H1 (cell line): ENCODE data around the gene TEDDM1. TPM values are rescaled to one million over a fixed set of nuclear protein-coding genes. Genes with fewer than 3 reads are reported as not detected.

Experiments used
- CTCF ChIA-PET: fragments of 300-600 bp; sonication (Branson Sonifier 250); formaldehyde crosslinking; loops from one replicate; lab custom pipeline; 2021; ENCODE audit not compliant: partially characterized antibody; lab: Charles Lee
- POLR2A ChIA-PET: fragments of 300-600 bp; sonication (Branson Sonifier 250); formaldehyde crosslinking; loops from one replicate; lab custom pipeline; 2021; ENCODE audit warnings: inconsistent platforms; ENCODE audit not compliant: partially characterized antibody; lab: Charles Lee
- DNase-seq, 2 experiments: peaks; one replicate each; pipeline versions ENCODE4 v3.0.0 to v3.0.0-alpha.2; 2010 to 2022; ENCODE audit warnings: low spot score in 2 of 2, low read depth in 1 of 2, mixed read lengths in 1 of 2
- FAIRE-seq: peaks from 2 replicates; lab custom pipeline; 2011; peaks lifted over from hg19 to GRCh38; lab: Jason Lieb, UNC
- H2AFZ ChIP-seq: 2 replicates; pipeline ENCODE4 v1.8.1; 2012; ENCODE audit warnings: low read length, inconsistent platforms
- H2AK5ac ChIP-seq: 2 replicates; pipeline ENCODE4 v1.6.1; 2013; ENCODE audit warnings: low read depth, low read length
- H2BK120ac ChIP-seq: replicated peaks from 2 replicates; pipeline ENCODE3; 2013; ENCODE audit warnings: low read depth, low read length, inconsistent platforms
- H2BK12ac ChIP-seq: 2 replicates; pipeline ENCODE4 v1.6.1; 2013; ENCODE audit warnings: low read depth, low read length
- H2BK15ac ChIP-seq: 2 replicates; pipeline ENCODE4 v1.6.1; 2013; ENCODE audit warnings: low read length
- H2BK20ac ChIP-seq: 2 replicates; pipeline ENCODE4 v1.6.1; 2013; ENCODE audit warnings: low read length
- H2BK5ac ChIP-seq: 2 replicates; pipeline ENCODE4 v1.6.1; 2013; ENCODE audit warnings: low read depth, low read length
- H3K14ac ChIP-seq: 2 replicates; pipeline ENCODE4 v1.6.1; 2013; ENCODE audit warnings: inconsistent platforms; ENCODE audit not compliant: insufficient read length
- H3K18ac ChIP-seq: 2 replicates; pipeline ENCODE4 v1.6.1; 2013; ENCODE audit warnings: low read length; ENCODE audit errors: extremely low read depth
- H3K23ac ChIP-seq: 2 replicates; pipeline ENCODE4 v1.6.1; 2013; ENCODE audit warnings: inconsistent platforms; ENCODE audit not compliant: insufficient read length
- H3K23me2 ChIP-seq: 2 replicates; pipeline ENCODE4 v1.6.1; 2013; ENCODE audit warnings: low read depth, low read length
- H3K27ac ChIP-seq: 2 replicates; pipeline ENCODE4 v1.6.1; 2011; ENCODE audit warnings: low read depth, low read length, inconsistent platforms
- H3K27me3 ChIP-seq, 4 experiments: replicated peaks in 1 of 4; 1 replicate in 1 of 4; 2 replicates in 3 of 4; pipeline versions ENCODE4 v1.6.1 to v1.8.1; 2011 to 2013; ENCODE audit warnings: low read length in 3 of 4, mild to moderate bottlenecking in 3 of 4, inconsistent platforms in 2 of 4, mixed read lengths in 2 of 4, moderate library complexity in 1 of 4; ENCODE audit not compliant: control insufficient read depth in 3 of 4, insufficient read depth in 3 of 4; ENCODE audit errors: extremely low read depth in 1 of 4
- H3K36me3 ChIP-seq, 4 experiments: 2 replicates each; pipeline versions ENCODE4 v1.6.1 to v1.8.1; 2011 to 2013; ENCODE audit warnings: mild to moderate bottlenecking in 4 of 4, low read length in 3 of 4, moderate library complexity in 2 of 4, control low read depth in 1 of 4, inconsistent platforms in 1 of 4; ENCODE audit not compliant: insufficient read depth in 4 of 4, control insufficient read depth in 2 of 4
- H3K4ac ChIP-seq: replicated peaks from 2 replicates; pipeline ENCODE3; 2013; ENCODE audit warnings: low read length, low read depth, mixed read lengths, inconsistent platforms; ENCODE audit not compliant: insufficient read length
- H3K4me1 ChIP-seq, 4 experiments: replicated peaks in 1 of 4; 1 replicate in 1 of 4; 2 replicates in 3 of 4; pipeline versions ENCODE4 v1.6.1 to v1.8.1; 2011 to 2013; ENCODE audit warnings: low read length in 3 of 4, inconsistent platforms in 2 of 4, mixed read lengths in 1 of 4; ENCODE audit not compliant: insufficient read depth in 4 of 4, control insufficient read depth in 3 of 4
- H3K4me2 ChIP-seq, 2 experiments: 2 replicates each; pipeline versions ENCODE4 v1.6.1 to v1.8.1; 2011 to 2013; ENCODE audit warnings: low read depth in 2 of 2, low read length in 2 of 2, control low read depth in 1 of 2, inconsistent platforms in 1 of 2, mild to moderate bottlenecking in 1 of 2; ENCODE audit not compliant: insufficient read depth in 1 of 2
- H3K4me3 ChIP-seq, 4 experiments: fragments of 200-600, 300-600 bp in 1 of 4; sonication (generic), shearing (Covaris generic), sonication (Bioruptor Twin) in 1 of 4; 2 replicates each; pipeline versions ENCODE4 v1.5.1 to v1.8.1; 2011 to 2016; ENCODE audit warnings: low read length in 4 of 4, low read depth in 3 of 4, control low read depth in 2 of 4, inconsistent platforms in 2 of 4, mild to moderate bottlenecking in 2 of 4, mixed read lengths in 1 of 4, moderate library complexity in 1 of 4; ENCODE audit not compliant: insufficient read depth in 2 of 4; ENCODE audit errors: extremely low read depth in 1 of 4
- H3K56ac ChIP-seq: replicated peaks from 2 replicates; pipeline ENCODE3; 2013; ENCODE audit warnings: low read depth, mild to moderate bottlenecking, mixed read lengths, low read length, inconsistent platforms; ENCODE audit not compliant: insufficient read length
- H3K79me1 ChIP-seq: 2 replicates; pipeline ENCODE4 v1.6.1; 2013; ENCODE audit warnings: low read depth, low read length, control low read depth
- H3K79me2 ChIP-seq, 2 experiments: 2 replicates each; pipeline versions ENCODE4 v1.6.1 to v1.8.1; 2012 to 2013; ENCODE audit warnings: low read length in 2 of 2, mild to moderate bottlenecking in 2 of 2, inconsistent platforms in 1 of 2; ENCODE audit not compliant: insufficient read depth in 2 of 2, control insufficient read depth in 1 of 2
- H3K9ac ChIP-seq, 4 experiments: replicated peaks in 1 of 4; 1 replicate in 1 of 4; 2 replicates in 3 of 4; pipeline versions ENCODE4 v1.6.1 to v1.8.1; 2011 to 2013; ENCODE audit warnings: low read depth in 3 of 4, low read length in 3 of 4, control low read depth in 2 of 4, mild to moderate bottlenecking in 2 of 4, moderate library complexity in 2 of 4, inconsistent platforms in 1 of 4; ENCODE audit errors: extremely low read depth in 1 of 4
- H3K9me3 ChIP-seq, 2 experiments: 2 replicates each; pipeline versions ENCODE4 v1.6.1 to v1.8.1; 2012 to 2013; ENCODE audit warnings: mild to moderate bottlenecking in 2 of 2, moderate library complexity in 2 of 2, control low read depth in 1 of 2, inconsistent platforms in 1 of 2, low read depth in 1 of 2, low read length in 1 of 2, mixed read lengths in 1 of 2; ENCODE audit not compliant: insufficient read depth in 2 of 2
- H4K20me1 ChIP-seq, 2 experiments: replicated peaks in 1 of 2; 2 replicates each; pipeline versions ENCODE3 to v1.8.1; 2011 to 2013; ENCODE audit warnings: inconsistent platforms in 2 of 2, low read length in 2 of 2, mild to moderate bottlenecking in 1 of 2; ENCODE audit not compliant: insufficient read depth in 2 of 2, control insufficient read depth in 1 of 2
- H4K5ac ChIP-seq: 2 replicates; pipeline ENCODE4 v1.6.1; 2013; ENCODE audit warnings: low read length, low read depth, mixed read lengths, inconsistent platforms; ENCODE audit not compliant: insufficient read length
- H4K8ac ChIP-seq: 2 replicates; pipeline ENCODE4 v1.8.0; 2013; ENCODE audit warnings: mild to moderate bottlenecking, moderate library complexity, low read length, inconsistent platforms; ENCODE audit not compliant: insufficient read depth; ENCODE audit errors: extremely low read depth
- H4K91ac ChIP-seq: replicated peaks from 2 replicates; pipeline ENCODE3; 2013; ENCODE audit warnings: low read length, mixed read lengths, inconsistent platforms; ENCODE audit not compliant: insufficient read length
- BACH1 ChIP-seq: IDR thresholded peaks from 2 replicates; pipeline ENCODE4 v1.6.1; 2012; ENCODE audit warnings: low read length, improper control_type of control experiment
- CREB1 ChIP-seq: IDR thresholded peaks from 2 replicates; pipeline ENCODE4 v1.6.1; 2012; ENCODE audit warnings: inconsistent platforms
- CTBP2 ChIP-seq: IDR thresholded peaks from 2 replicates; pipeline ENCODE4 v1.7.0; 2011; ENCODE audit warnings: borderline replicate concordance, mild to moderate bottlenecking, moderate library complexity, mixed read lengths, low read length; ENCODE audit not compliant: insufficient read depth, insufficient read length
- HDAC2 ChIP-seq, 2 experiments: fragments of 300-600 bp in 1 of 2; sonication (generic) in 1 of 2; IDR thresholded peaks; 2 replicates each; pipeline ENCODE4 v1.6.1; 2011 to 2012; ENCODE audit warnings: low read depth in 2 of 2, low read length in 2 of 2, mild to moderate bottlenecking in 2 of 2, moderate library complexity in 2 of 2, borderline replicate concordance in 1 of 2, inconsistent platforms in 1 of 2
- RBBP5 ChIP-seq: IDR thresholded peaks from 2 replicates; pipeline ENCODE4 v1.7.1; 2012; ENCODE audit warnings: low read depth, mild to moderate bottlenecking, inconsistent platforms, low read length, moderate library complexity, borderline replicate concordance
- RFX5 ChIP-seq: IDR thresholded peaks from 2 replicates; pipeline ENCODE4 v1.6.1; 2011; ENCODE audit warnings: low read depth, low read length, improper control_type of control experiment, borderline replicate concordance
- SIX5 ChIP-seq: IDR thresholded peaks from 2 replicates; pipeline ENCODE4 v1.6.1; 2011; ENCODE audit warnings: mild to moderate bottlenecking, low read depth, low read length
- TAF7 ChIP-seq: optimal IDR thresholded peaks from 2 replicates; pipeline ENCODE3; 2011; ENCODE audit warnings: low read depth, mild to moderate bottlenecking, inconsistent platforms, low read length, moderate library complexity, borderline replicate concordance
- TBP ChIP-seq: IDR thresholded peaks from 2 replicates; pipeline ENCODE4 v1.6.1; 2011; ENCODE audit warnings: low read depth, low read length, improper control_type of control experiment
- WGBS, 2 experiments: shearing (Covaris generic) in 1 of 2; methylation state at CpG; one replicate each; pipeline versions ENCODE4 v1.1.6 to v1.1.7; 2013 to 2015; ENCODE audit warnings: low lambda C conversion rate in 2 of 2, mixed read lengths in 2 of 2, inconsistent platforms in 1 of 2, low coverage in 1 of 2, missing lambda C conversion rate in 1 of 2; ENCODE audit not compliant: insufficient replicate concordance in 2 of 2, insufficient coverage in 1 of 2, insufficient read length in 1 of 2; ENCODE audit errors: extremely low coverage in 1 of 2, missing lambda C conversion rate in 1 of 2; 5-methylcytosine and 5-hydroxymethylcytosine counted together
- polyA plus RNA-seq, 7 experiments: library from polyadenylated mRNA; depleted of rRNA in 3 of 7; stranded (reverse) in 5 of 7; unstranded in 2 of 7; fragments of >200 nt in 5 of 7; fragments of 200-250 nt in 2 of 7; gene quantifications; 1 replicate in 5 of 7; 2 replicates in 1 of 7; 4 replicates in 1 of 7; pipeline versions ENCODE4 v1.2.1 to v1.2.3, GENCODE V29; 2011 to 2013; ENCODE audit warnings: missing spikeins in 2 of 7, mixed read lengths in 2 of 7
- total RNA-seq: library from RNA; stranded (reverse); fragmentation: NEBNext Ultra II Directional; extraction: Animal tissue kit (Norgen Biotek cat#: 25700); gene quantifications from 2 replicates; pipeline ENCODE4 v1.2.1, GENCODE V29; 2021
- TF ChIP-seq, protein P1 (sequence below): IDR thresholded peaks from 2 replicates; pipeline ENCODE4 v1.6.1; 2012; ENCODE audit warnings: low read length, inconsistent platforms

The TEDDM1 gene
- total and polyA plus RNA-seq, 2 of the 8 experiments (the other 6 are each of a cell fraction or from before 2014, with no cell fraction given), result not detected

DNA sequence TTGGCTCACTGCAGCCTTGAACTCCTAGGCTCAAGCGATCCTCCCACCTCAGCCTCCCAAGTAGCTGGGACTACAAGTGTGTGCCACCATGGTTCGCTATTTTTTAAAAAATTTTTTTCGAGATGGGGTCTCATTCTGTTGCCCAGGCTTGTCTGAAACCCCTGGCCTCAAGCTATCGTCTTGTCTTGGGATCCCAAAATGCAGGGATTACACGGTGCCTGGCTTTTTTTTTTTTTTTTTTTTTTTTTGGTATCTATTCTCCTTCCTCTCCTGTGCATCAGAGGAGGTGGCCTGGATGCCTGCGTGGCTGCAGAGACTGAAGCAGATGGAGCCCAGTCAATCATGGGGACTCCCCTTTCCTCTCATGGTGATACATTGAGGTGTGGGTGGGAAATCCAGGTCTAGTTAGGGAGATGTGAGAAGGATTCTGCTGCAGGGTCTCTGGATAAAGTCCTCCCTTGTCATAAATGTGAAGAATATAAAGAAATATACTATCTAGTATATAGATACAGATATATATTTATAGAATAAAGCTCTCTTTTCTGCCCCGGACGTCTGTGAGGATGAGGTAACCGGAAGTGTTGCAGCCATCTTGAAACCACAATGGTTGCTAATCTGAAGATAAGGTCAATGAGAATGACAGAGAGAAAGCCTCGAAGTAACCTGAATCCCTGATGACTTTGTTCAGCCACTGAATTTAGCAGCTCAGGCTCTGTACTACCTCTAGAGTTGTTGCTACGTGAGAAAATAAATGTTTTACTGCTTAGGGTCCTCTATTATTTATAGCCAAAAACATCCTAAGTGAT is 30.0 kb upstream of the TEDDM1 start:
- DNase-seq, result no peak
- 82% methylated on average over 10 of the region's 11 CpGs; no CpG with 5 or more reads in 1 of the 2 experiments for WGBS, 2 experiments

More for the DNA sequence above, 30.0 kb upstream of the TEDDM1 start:
- no peaks in the 10 kb centered on the region for H4K20me1 ChIP-seq
- no peaks in the 10 kb centered on the region for H3K79me1 ChIP-seq
- H2BK20ac ChIP-seq, result no peak overlapping the region
- no peak overlapping the region for H2AFZ ChIP-seq
- TF ChIP-seq TBP (no peak), CREB1 (no peak), SIX5 (no peak), RBBP5 (no peak), HDAC2 (IDR thresholded peaks at IDR 0.05; ENCODE audit: borderline replicate concordance in 1 of 2, low read depth in 2 of 2, low read length in 2 of 2) (no peak), RFX5 (no peak), BACH1 (no peak), CTBP2 (no peak), TAF7 (no peak)
- TF ChIP-seq, protein P1, sequence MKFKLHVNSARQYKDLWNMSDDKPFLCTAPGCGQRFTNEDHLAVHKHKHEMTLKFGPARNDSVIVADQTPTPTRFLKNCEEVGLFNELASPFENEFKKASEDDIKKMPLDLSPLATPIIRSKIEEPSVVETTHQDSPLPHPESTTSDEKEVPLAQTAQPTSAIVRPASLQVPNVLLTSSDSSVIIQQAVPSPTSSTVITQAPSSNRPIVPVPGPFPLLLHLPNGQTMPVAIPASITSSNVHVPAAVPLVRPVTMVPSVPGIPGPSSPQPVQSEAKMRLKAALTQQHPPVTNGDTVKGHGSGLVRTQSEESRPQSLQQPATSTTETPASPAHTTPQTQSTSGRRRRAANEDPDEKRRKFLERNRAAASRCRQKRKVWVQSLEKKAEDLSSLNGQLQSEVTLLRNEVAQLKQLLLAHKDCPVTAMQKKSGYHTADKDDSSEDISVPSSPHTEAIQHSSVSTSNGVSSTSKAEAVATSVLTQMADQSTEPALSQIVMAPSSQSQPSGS, result no peak
- H2AK5ac ChIP-seq, result no peak overlapping the region
- no peak overlapping the region for H3K4ac ChIP-seq
- no peak overlapping the region for H2BK120ac ChIP-seq
- H3K27me3 ChIP-seq, result no peaks in the 10 kb centered on the region
- no peak overlapping the region for H3K18ac ChIP-seq
- CTCF ChIA-PET, result interaction anchor here (1.1 to 1.5 kb wide), 3 partner anchors 30 to 352 kb away, joined by 3 read pairs; partner anchors contain the start of gene TEDDM1
- H2BK5ac ChIP-seq, result no peak overlapping the region
- H3K23ac ChIP-seq, result no peak overlapping the region
- H3K9ac ChIP-seq, result no peak overlapping the region
- no peak overlapping the region for H3K56ac ChIP-seq
- H3K36me3 ChIP-seq, result no peaks in the 10 kb centered on the region
- no peak overlapping the region for H2BK15ac ChIP-seq
- H4K5ac ChIP-seq, result no peak overlapping the region
- H3K4me1 ChIP-seq, result no peaks in the 10 kb centered on the region
- no peak for FAIRE-seq
- no peaks in the 10 kb centered on the region for H3K9me3 ChIP-seq
- H3K79me2 ChIP-seq, result no peaks in the 10 kb centered on the region
- H3K23me2 ChIP-seq, result no peaks in the 10 kb centered on the region
- H3K27ac ChIP-seq, result no peak overlapping the region
- H3K4me2 ChIP-seq, result no peak overlapping the region
- no peak overlapping the region for H3K14ac ChIP-seq
- no peak overlapping the region for H4K8ac ChIP-seq
- no peak overlapping the region for H3K4me3 ChIP-seq
- no peak overlapping the region for H4K91ac ChIP-seq
- POLR2A ChIA-PET, result no interaction called here
- no peak overlapping the region for H2BK12ac ChIP-seq
